Right lobe of liver (tissue), 6 donors: Measurements from ENCODE around the gene PRDX4. TPM values are rescaled to one million over a fixed set of nuclear protein-coding genes. Genes with fewer than 3 reads are reported as not detected.

Experiments used
- ATAC-seq, 4 donors: fragments of 200-7000 bp; cut with Tn5 transposase; one replicate each; pipeline ENCODE4 v1.9.1; 2020; ENCODE audit warnings: mild to moderate bottlenecking in 4 of 4, moderate library complexity in 4 of 4
- DNase-seq, 3 donors: peaks; one replicate each; pipeline ENCODE4 v3.0.0-alpha.2; 2020
- H3K27ac ChIP-seq, 3 donors: fragments of 200-600 bp; one replicate each; pipeline ENCODE4 v1.8.0; 2022
- H3K27me3 ChIP-seq, 2 donors: fragments of 200-600 bp; one replicate each; pipeline ENCODE4 v1.8.0; 2022
- H3K36me3 ChIP-seq, 4 donors: fragments of 200-600 bp; sonication (generic) in 1 of 4; one replicate each; pipeline versions ENCODE4 v1.5.1 to v1.8.0; 2017 to 2022; ENCODE audit warnings: control low read depth in 1 of 4
- H3K4me1 ChIP-seq, 4 donors: fragments of 200-600 bp; sonication (generic) in 1 of 4; one replicate each; pipeline versions ENCODE4 v1.5.1 to v1.8.0; 2017 to 2022; ENCODE audit warnings: control low read depth in 1 of 4
- H3K4me3 ChIP-seq, 3 donors: fragments of 200-600 bp; one replicate each; pipeline ENCODE4 v1.8.0; 2022
- H3K9me3 ChIP-seq, 4 donors: fragments of 200-600 bp; sonication (generic) in 1 of 4; one replicate each; pipeline versions ENCODE4 v1.5.1 to v1.8.0; 2017 to 2022; ENCODE audit warnings: control low read depth in 1 of 4
- CTCF ChIP-seq, 4 donors: fragments of 200-600 bp in 3 of 4; fragments of 450-650 bp in 1 of 4; IDR thresholded peaks; one replicate each; pipeline versions ENCODE4 v1.5.1 to v1.8.0; 2016 to 2022; ENCODE audit warnings: antibody characterized with exemption in 4 of 4, mild to moderate bottlenecking in 2 of 4
- POLR2A ChIP-seq: fragments of 450-650 bp; IDR thresholded peaks from one replicate; pipeline ENCODE4 v1.6.1; 2017; ENCODE audit warnings: antibody characterized with exemption, mild to moderate bottlenecking
- WGBS: methylation state at CpG from one replicate; pipeline ENCODE4 v1.1.6; 2018; ENCODE audit warnings: low coverage, low lambda C conversion rate; ENCODE audit not compliant: insufficient coverage; ENCODE audit errors: missing lambda C conversion rate; 5-methylcytosine and 5-hydroxymethylcytosine counted together
- intact Hi-C, 2 donors: fragments of 100-400 bp; cut with DNase I; formaldehyde crosslinking; loops; one replicate each; pipeline versions ENCODE4 v1.11.2 to v1.14.1; 2022
- total RNA-seq, 6 experiments: library from RNA; depleted of rRNA in 2 of 6; stranded (reverse); fragments of >200 nt in 2 of 6; fragmentation: NEBNext Ultra II Directional in 3 of 6; extraction: Animal tissue kit (Norgen Biotek cat#: 25700) in 3 of 6; gene quantifications; one replicate each; pipeline versions ENCODE4 v1.1.0 to v1.2.4, GENCODE V29; 2016 to 2023
- donor health status: DM: no; HTN: yes; CAD: no.
- donor health status: DM: no; HTN: no; CAD: no.
- donor health status: DM: no; HTN: no; CAD: no.
- donor health status: DM: no; HTN: yes; CAD: no.
- donor health status: DM: no; HTN: yes; CAD: no.

The PRDX4 gene
- total RNA-seq, 6 experiments from 2014 or later: 120 to 345 (median 198) TPM

DNA sequence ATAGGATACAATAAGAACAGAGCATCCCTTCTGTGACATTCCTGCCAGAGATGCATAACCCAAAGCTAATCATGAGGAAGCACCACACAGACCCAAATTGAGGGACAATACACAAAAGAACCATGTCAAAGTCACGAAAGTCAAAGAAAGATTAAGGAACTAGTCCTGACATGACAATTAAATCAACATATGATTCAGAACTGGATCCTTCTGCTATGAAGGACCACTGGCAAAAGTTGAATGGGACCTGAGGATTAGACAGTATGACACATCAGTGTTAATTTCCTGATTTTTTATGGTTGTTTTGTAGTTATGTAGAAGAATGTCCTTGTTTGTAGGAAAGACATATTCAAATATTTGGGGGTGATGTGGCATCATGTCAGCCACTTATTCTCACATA lies 61.9 kb downstream of the PRDX4 start:
- no peak overlapping the region for H3K4me3 ChIP-seq
- H3K4me1 ChIP-seq: no peaks in the 10 kb centered on the region
- peaks cover 0 to 11% (median under 1%) of the 10 kb centered on the region in 4 donors for H3K36me3 ChIP-seq
- DNase-seq: no peak
- H3K27me3 ChIP-seq: no peaks in the 10 kb centered on the region
- H3K9me3 ChIP-seq: no peaks in the 10 kb centered on the region
- no peak for ATAC-seq
- 79% methylated on average over 1 of the region's 1 CpG for WGBS
- H3K27ac ChIP-seq: no peak overlapping the region
- no peak for TF ChIP-seq POLR2A
- TF ChIP-seq CTCF (IDR thresholded peaks at IDR 0.05): no peak
- intact Hi-C loops: no loop called here

GRCh38 chrX:23731951-23732350 lies 64.7 kb downstream of the PRDX4 start:
- intact Hi-C loops: no loop called here
- no peaks in the 10 kb centered on the region for H3K9me3 ChIP-seq

GRCh38 chrX:23732704-23733103 lies 65.4 kb downstream of the PRDX4 start:
- ATAC-seq (no peak), DNase-seq (no peak)
- H3K27ac ChIP-seq: no peak overlapping the region
- intact Hi-C loops: no loop called here
- H3K4me1 ChIP-seq: no peaks in the 10 kb centered on the region
- H3K4me3 ChIP-seq: no peak overlapping the region
- no peak for TF ChIP-seq CTCF (IDR thresholded peaks at IDR 0.05)
- no peak for TF ChIP-seq POLR2A
- 40% methylated on average over 5 of the region's 5 CpGs for WGBS
- H3K9me3 ChIP-seq: no peaks in the 10 kb centered on the region
- H3K36me3 ChIP-seq: peaks cover 0 to 11% (median 0%) of the 10 kb centered on the region in 4 donors
- H3K27me3 ChIP-seq: no peaks in the 10 kb centered on the region

More at GRCh38 chrX:23731951-23732350, 64.7 kb downstream of the PRDX4 start:
- TF ChIP-seq POLR2A (no peak), CTCF (IDR thresholded peaks at IDR 0.05) (no peak)
- Histone ChIP-seq H3K36me3 (peaks cover 0 to 11% (median 0%) of the 10 kb centered on the region in 4 donors), H3K4me1 (no peaks in the 10 kb centered on the region), H3K27me3 (no peaks in the 10 kb centered on the region), H3K4me3 (no peak overlapping the region), H3K27ac (no peak overlapping the region)
- WGBS: 20% methylated on average over 1 of the region's 1 CpG
- DNase-seq (no peak), ATAC-seq (no peak)

Other genes starting within 250 kb of the PRDX4 start
- 10 to 100 TPM in 5 of 6 experiments, 1 to 10 TPM in 1; 8.9 to 20.2 (median 14.6) TPM for gene ACOT9, start 75.8 kb downstream of the PRDX4 start, total RNA-seq
- gene SAT1, start 115.7 kb downstream of the PRDX4 start, total RNA-seq: 100 to 1,000 TPM; 215 to 640 (median 291) TPM
- 10 to 100 TPM in 5 of 6 experiments, 1 to 10 TPM in 1; 9.8 to 17.3 (median 12.2) TPM for gene APOO, start 240.4 kb downstream of the PRDX4 start, total RNA-seq
- gene CXorf58, start 240.5 kb downstream of the PRDX4 start, total RNA-seq: not detected